T-helper 2 cell treated with Interferon-gamma antibody and Interleukin-4, amounts not matched to agents 5 μg/mL and 100 μg/mL, for 36 hours (primary cell): ENCODE data around the gene ANKLE2.
A peak's percentile ranks its signal among the peaks of the same experiment; 100 is the strongest.

Experiments
- DNase-seq: peaks from one replicate; pipeline ENCODE4 v3.0.0; 2021; ENCODE audit warnings: low spot score
- H3K27ac Mint-ChIP-seq: one replicate; pipeline ENCODE4 v1.8.0; 2021; ENCODE audit warnings: mild to moderate bottlenecking, mixed read lengths
- H3K27me3 Mint-ChIP-seq: one replicate; pipeline ENCODE4 v1.8.0; 2021; ENCODE audit warnings: low read depth, mixed read lengths
- H3K36me3 Mint-ChIP-seq: one replicate; pipeline ENCODE4 v1.8.0; 2021; ENCODE audit warnings: low read depth, mixed read lengths
- H3K4me1 Mint-ChIP-seq: one replicate; pipeline ENCODE4 v1.8.0; 2021; ENCODE audit warnings: low read depth, mixed read lengths
- H3K4me3 Mint-ChIP-seq: one replicate; pipeline ENCODE4 v1.8.0; 2022; ENCODE audit warnings: mild to moderate bottlenecking, moderate library complexity, mixed read lengths
- H3K9me3 Mint-ChIP-seq: one replicate; pipeline ENCODE4 v1.8.0; 2021; ENCODE audit warnings: mixed read lengths

ANKLE2 gene

GRCh38 chr12:132690112-132690511 is 71.5 kb downstream of the ANKLE2 start:
- no peaks in the 10 kb centered on the region for H3K27me3 Mint-ChIP-seq
- peaks cover 21% of the 10 kb centered on the region for H3K4me1 Mint-ChIP-seq
- no peaks in the 10 kb centered on the region for H3K9me3 Mint-ChIP-seq
- H3K36me3 Mint-ChIP-seq, result peaks cover 14% of the 10 kb centered on the region
- H3K4me3 Mint-ChIP-seq, result peak overlapping the region; percentile 43
- no peak for DNase-seq
- H3K27ac Mint-ChIP-seq, result no peak overlapping the region

GRCh38 chr12:132689227-132689626 is 72.4 kb downstream of the ANKLE2 start:
- H3K27me3 Mint-ChIP-seq, result no peaks in the 10 kb centered on the region
- peak overlapping the region; percentile 55 for H3K27ac Mint-ChIP-seq
- H3K4me3 Mint-ChIP-seq, result peak overlapping the region; percentile 79
- H3K4me1 Mint-ChIP-seq, result peaks cover 24% of the 10 kb centered on the region
- no peaks in the 10 kb centered on the region for H3K9me3 Mint-ChIP-seq
- peaks cover 14% of the 10 kb centered on the region for H3K36me3 Mint-ChIP-seq
- no peak for DNase-seq

DNA sequence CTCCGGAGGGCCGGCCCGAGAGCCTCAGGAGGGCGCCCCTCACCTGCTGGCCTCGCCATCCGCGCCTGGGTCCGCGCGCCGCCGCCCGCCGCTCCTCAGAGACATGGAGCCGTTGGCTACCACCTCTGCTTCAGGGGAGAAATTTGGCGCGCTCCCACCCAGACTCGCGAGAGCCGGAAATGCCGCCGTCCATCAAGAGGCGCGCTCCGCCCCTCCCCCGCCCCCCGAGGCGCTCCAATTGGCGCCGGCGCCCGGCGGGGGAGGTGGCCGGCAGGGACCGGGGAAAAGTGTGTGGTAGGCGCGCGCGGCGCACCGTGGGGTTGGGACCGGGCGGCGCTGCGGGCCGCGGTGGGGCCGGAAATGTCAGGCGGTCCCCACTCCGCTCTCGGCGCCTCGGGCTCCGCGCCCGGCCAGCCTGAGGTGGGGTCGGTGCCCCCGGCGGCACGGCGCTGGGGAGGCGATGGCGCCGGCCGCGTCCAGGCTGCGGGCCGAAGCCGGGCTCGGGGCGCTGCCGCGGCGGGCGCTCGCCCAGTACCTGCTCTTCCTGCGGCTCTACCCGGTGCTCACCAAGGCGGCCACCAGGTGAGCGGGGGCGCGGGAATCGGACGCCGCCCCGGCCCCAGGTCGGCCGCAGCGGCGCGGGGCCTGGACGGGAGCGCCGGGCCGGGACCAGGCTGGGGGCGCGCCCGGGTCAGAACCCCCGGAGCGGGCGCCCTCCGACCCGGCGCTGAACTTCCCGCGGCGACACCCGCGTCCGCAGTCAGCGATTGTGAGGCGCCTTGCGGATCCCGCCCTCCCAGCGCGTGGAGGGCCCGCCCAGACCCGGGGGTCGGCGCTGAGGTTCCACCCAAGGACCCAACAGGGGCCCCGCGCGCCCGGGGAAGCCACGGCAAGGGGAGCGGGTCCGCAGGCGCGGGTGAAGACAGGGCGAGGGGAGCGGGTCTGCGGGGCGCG is 74.1 kb downstream of the ANKLE2 start, which contains the start of the genes POLE and PXMP2:
Gene POLE, minus strand, starts transcription at position 132 of the 954 bp plus-strand sequence. Its CDS starts 27 bp downstream, at position 105.
Gene PXMP2, plus strand, starts transcription at position 377 of the 954 bp plus-strand sequence. Its CDS starts 84 bp downstream, at position 461.
- H3K4me1 Mint-ChIP-seq, result peaks cover 25% of the 10 kb centered on the region
- H3K4me3 Mint-ChIP-seq, result peak within 1 kb of the TSS; percentile 80
- no peaks in the 10 kb centered on the region for H3K9me3 Mint-ChIP-seq
- peaks cover 14% of the 10 kb centered on the region for H3K36me3 Mint-ChIP-seq
- H3K27ac Mint-ChIP-seq, result peak within 1 kb of the TSS; percentile 84
- no peaks in the 10 kb centered on the region for H3K27me3 Mint-ChIP-seq
- peak; percentile 90 for DNase-seq

GRCh38 chr12:132686825-132687210 is 74.8 kb downstream of the ANKLE2 start:
- no peak for DNase-seq
- peaks cover 13% of the 10 kb centered on the region for H3K36me3 Mint-ChIP-seq
- H3K27me3 Mint-ChIP-seq, result no peaks in the 10 kb centered on the region
- H3K27ac Mint-ChIP-seq, result peak overlapping the region; percentile 55
- H3K4me1 Mint-ChIP-seq, result peaks cover 25% of the 10 kb centered on the region
- peak overlapping the region; percentile 78 for H3K4me3 Mint-ChIP-seq
- no peaks in the 10 kb centered on the region for H3K9me3 Mint-ChIP-seq

- peak overlapping the region; percentile 41 for H3K27ac Mint-ChIP-seq
- peak overlapping the region; percentile 78 for H3K4me3 Mint-ChIP-seq
- no peaks in the 10 kb centered on the region for H3K9me3 Mint-ChIP-seq
- peaks cover 30% of the 10 kb centered on the region for H3K4me1 Mint-ChIP-seq
- no peaks in the 10 kb centered on the region for H3K27me3 Mint-ChIP-seq
- H3K36me3 Mint-ChIP-seq, result peaks cover 17% of the 10 kb centered on the region
- DNase-seq, result no peak
Measured at GRCh38 chr12:132685400-132685799, 76.2 kb downstream of the ANKLE2 start.

DNA sequence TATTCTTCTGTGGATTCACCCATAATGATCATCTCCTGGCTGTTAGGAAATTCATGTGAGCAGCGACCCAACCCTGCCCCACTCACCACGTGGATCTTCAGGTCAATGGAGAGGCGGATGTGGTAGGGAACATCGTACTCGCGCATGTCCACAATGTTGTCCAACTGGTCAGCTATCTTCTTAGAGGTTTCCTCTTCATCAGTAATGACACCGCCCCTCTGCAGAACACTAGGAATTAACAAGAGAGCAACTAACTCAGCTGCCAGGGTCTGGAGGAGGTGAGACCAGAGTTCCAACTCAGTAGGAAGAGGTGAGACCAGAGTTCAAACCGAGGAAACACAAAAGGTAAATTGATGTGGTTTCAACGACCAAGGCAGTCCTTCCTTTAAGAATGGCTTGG is 84.1 kb downstream of the ANKLE2 start:
- DNase-seq, result no peak
- Mint-ChIP-seq H3K27ac (no peak overlapping the region), H3K27me3 (no peaks in the 10 kb centered on the region), H3K9me3 (no peaks in the 10 kb centered on the region), H3K36me3 (peaks cover 57% of the 10 kb centered on the region), H3K4me3 (no peak overlapping the region), H3K4me1 (peaks cover 5% of the 10 kb centered on the region)

DNA sequence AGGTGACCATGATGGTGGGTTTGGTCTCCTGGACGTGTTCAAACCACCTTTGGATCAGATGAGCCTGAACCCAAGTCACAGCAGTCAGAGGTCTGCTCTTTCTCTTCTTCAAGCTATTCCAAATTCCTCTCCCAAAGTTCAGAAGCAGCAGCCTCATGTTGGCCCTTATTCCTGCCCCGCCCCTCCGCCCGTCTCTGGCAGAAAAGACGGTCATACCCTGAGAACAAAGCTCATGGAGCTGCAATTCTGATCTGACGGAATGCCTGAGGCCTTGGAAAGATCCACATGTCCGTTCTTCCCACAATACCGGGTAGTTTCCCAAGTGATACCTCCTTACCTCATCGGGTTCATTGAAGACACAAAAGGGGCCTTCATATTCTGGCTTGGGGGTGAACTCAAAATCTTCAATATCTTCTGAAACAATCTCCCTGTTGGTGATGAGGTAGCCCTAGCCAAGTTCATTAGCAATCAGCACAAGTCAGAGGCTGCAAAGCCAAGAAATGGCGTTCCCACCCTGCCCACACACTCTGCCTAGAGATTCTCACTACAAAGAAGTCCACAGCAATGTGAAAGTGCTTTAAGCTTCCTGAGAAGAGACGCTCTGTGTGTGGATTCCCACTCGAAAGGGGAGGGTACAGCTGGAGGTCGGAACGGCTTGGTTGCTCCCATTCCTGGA is 85.7 kb downstream of the ANKLE2 start:
- Mint-ChIP-seq H3K27me3 (no peaks in the 10 kb centered on the region), H3K4me3 (no peak overlapping the region), H3K36me3 (peaks cover 62% of the 10 kb centered on the region), H3K9me3 (no peaks in the 10 kb centered on the region), H3K4me1 (peaks cover 8% of the 10 kb centered on the region), H3K27ac (no peak overlapping the region)
- no peak for DNase-seq
